Stimulated activated CD8-positive, alpha-beta memory T cell treated with anti-CD3 and anti-CD28 coated beads, Interleukin-15, amount 100 ng/mL, for 24 hours (primary cell): ENCODE measurements around the gene CD79A.
"Not testable (repeated sequence)": the region's sequence is repeated elsewhere in the genome, so short reads cannot be mapped to it uniquely, and the experiment has no call there.

Experiments
- DNase-seq: peaks from one replicate; pipeline ENCODE4 v3.0.0-alpha.2; 2020; ENCODE audit warnings: low read depth

Gene CD79A

GRCh38 chr19:41863209-41863931 lies 13.7 kb upstream of the CD79A start:
- DNase-seq: no peak

GRCh38 chr19:41864374-41864773 lies 12.7 kb upstream of the CD79A start:
- DNase-seq: no peak

GRCh38 chr19:41866284-41866683 lies 10.8 kb upstream of the CD79A start:
- DNase-seq: no peak

- no peak for DNase-seq
These were observed 8.7 kb upstream of the CD79A start for GRCh38 chr19:41868120-41868988.

- no peak for DNase-seq
These were observed 8.1 kb upstream of the CD79A start for GRCh38 chr19:41868989-41869300.

GRCh38 chr19:41869374-41869955 lies 7.6 kb upstream of the CD79A start:
- no peak for DNase-seq

GRCh38 chr19:41870401-41870873 lies 6.6 kb upstream of the CD79A start:
- no peak for DNase-seq

- DNase-seq: no peak
These were observed 5.3 kb upstream of the CD79A start for GRCh38 chr19:41871573-41872383.

- DNase-seq: no peak
These were observed 4.7 kb upstream of the CD79A start for GRCh38 chr19:41872384-41872774.

GRCh38 chr19:41872775-41873647 lies 4.1 kb upstream of the CD79A start:
- DNase-seq: no peak

GRCh38 chr19:41875973-41876372 lies 1.1 kb upstream of the CD79A start:
- DNase-seq: not testable (repeated sequence)

- DNase-seq: no peak
These were observed 1.1 kb downstream of the CD79A start for GRCh38 chr19:41877916-41878905.

- DNase-seq: no peak
These were observed 2.0 kb downstream of the CD79A start for GRCh38 chr19:41879080-41879479.

GRCh38 chr19:41879670-41880328 lies 2.7 kb downstream of the CD79A start:
- no peak for DNase-seq

GRCh38 chr19:41880329-41880708 lies 3.2 kb downstream of the CD79A start:
- DNase-seq: no peak

- no peak for DNase-seq
These were observed 5.7 kb downstream of the CD79A start, which contains the start of gene ARHGEF1 for GRCh38 chr19:41882568-41883462. Gene ARHGEF1, plus strand, starts transcription at chr19:41883184. Its CDS starts 4,899 bp downstream, at chr19:41888083.

GRCh38 chr19:41883463-41883820 lies 6.4 kb downstream of the CD79A start:
- DNase-seq: no peak
